H1 (cell line): ENCODE measurements around the gene ZMIZ1. TPM values are rescaled to one million over a fixed set of nuclear protein-coding genes. Genes with fewer than 3 reads are reported as not detected.

Source experiments
- CTCF ChIA-PET: fragments of 300-600 bp; sonication (Branson Sonifier 250); formaldehyde crosslinking; loops from one replicate; lab custom pipeline; 2021; ENCODE audit not compliant: partially characterized antibody; lab: Charles Lee
- POLR2A ChIA-PET: fragments of 300-600 bp; sonication (Branson Sonifier 250); formaldehyde crosslinking; loops from one replicate; lab custom pipeline; 2021; ENCODE audit warnings: inconsistent platforms; ENCODE audit not compliant: partially characterized antibody; lab: Charles Lee
- DNase-seq, 2 experiments: peaks; one replicate each; pipeline versions ENCODE4 v3.0.0 to v3.0.0-alpha.2; 2010 to 2022; ENCODE audit warnings: low spot score in 2 of 2, low read depth in 1 of 2, mixed read lengths in 1 of 2
- FAIRE-seq: peaks from 2 replicates; lab custom pipeline; 2011; peaks lifted over from hg19 to GRCh38; lab: Jason Lieb, UNC
- H2AFZ ChIP-seq: 2 replicates; pipeline ENCODE4 v1.8.1; 2012; ENCODE audit warnings: low read length, inconsistent platforms
- H2AK5ac ChIP-seq: 2 replicates; pipeline ENCODE4 v1.6.1; 2013; ENCODE audit warnings: low read depth, low read length
- H2BK120ac ChIP-seq: replicated peaks from 2 replicates; pipeline ENCODE3; 2013; ENCODE audit warnings: low read depth, low read length, inconsistent platforms
- H2BK12ac ChIP-seq: 2 replicates; pipeline ENCODE4 v1.6.1; 2013; ENCODE audit warnings: low read depth, low read length
- H2BK15ac ChIP-seq: 2 replicates; pipeline ENCODE4 v1.6.1; 2013; ENCODE audit warnings: low read length
- H2BK20ac ChIP-seq: 2 replicates; pipeline ENCODE4 v1.6.1; 2013; ENCODE audit warnings: low read length
- H2BK5ac ChIP-seq: 2 replicates; pipeline ENCODE4 v1.6.1; 2013; ENCODE audit warnings: low read depth, low read length
- H3K14ac ChIP-seq: 2 replicates; pipeline ENCODE4 v1.6.1; 2013; ENCODE audit warnings: inconsistent platforms; ENCODE audit not compliant: insufficient read length
- H3K18ac ChIP-seq: 2 replicates; pipeline ENCODE4 v1.6.1; 2013; ENCODE audit warnings: low read length; ENCODE audit errors: extremely low read depth
- H3K23ac ChIP-seq: 2 replicates; pipeline ENCODE4 v1.6.1; 2013; ENCODE audit warnings: inconsistent platforms; ENCODE audit not compliant: insufficient read length
- H3K23me2 ChIP-seq: 2 replicates; pipeline ENCODE4 v1.6.1; 2013; ENCODE audit warnings: low read depth, low read length
- H3K27ac ChIP-seq: 2 replicates; pipeline ENCODE4 v1.6.1; 2011; ENCODE audit warnings: low read depth, low read length, inconsistent platforms
- H3K27me3 ChIP-seq, 4 experiments: replicated peaks in 1 of 4; 1 replicate in 1 of 4; 2 replicates in 3 of 4; pipeline versions ENCODE4 v1.6.1 to v1.8.1; 2011 to 2013; ENCODE audit warnings: low read length in 3 of 4, mild to moderate bottlenecking in 3 of 4, inconsistent platforms in 2 of 4, mixed read lengths in 2 of 4, moderate library complexity in 1 of 4; ENCODE audit not compliant: control insufficient read depth in 3 of 4, insufficient read depth in 3 of 4; ENCODE audit errors: extremely low read depth in 1 of 4
- H3K36me3 ChIP-seq, 4 experiments: 2 replicates each; pipeline versions ENCODE4 v1.6.1 to v1.8.1; 2011 to 2013; ENCODE audit warnings: mild to moderate bottlenecking in 4 of 4, low read length in 3 of 4, moderate library complexity in 2 of 4, control low read depth in 1 of 4, inconsistent platforms in 1 of 4; ENCODE audit not compliant: insufficient read depth in 4 of 4, control insufficient read depth in 2 of 4
- H3K4ac ChIP-seq: replicated peaks from 2 replicates; pipeline ENCODE3; 2013; ENCODE audit warnings: low read length, low read depth, mixed read lengths, inconsistent platforms; ENCODE audit not compliant: insufficient read length
- H3K4me1 ChIP-seq, 4 experiments: replicated peaks in 1 of 4; 1 replicate in 1 of 4; 2 replicates in 3 of 4; pipeline versions ENCODE4 v1.6.1 to v1.8.1; 2011 to 2013; ENCODE audit warnings: low read length in 3 of 4, inconsistent platforms in 2 of 4, mixed read lengths in 1 of 4; ENCODE audit not compliant: insufficient read depth in 4 of 4, control insufficient read depth in 3 of 4
- H3K4me2 ChIP-seq, 2 experiments: 2 replicates each; pipeline versions ENCODE4 v1.6.1 to v1.8.1; 2011 to 2013; ENCODE audit warnings: low read depth in 2 of 2, low read length in 2 of 2, control low read depth in 1 of 2, inconsistent platforms in 1 of 2, mild to moderate bottlenecking in 1 of 2; ENCODE audit not compliant: insufficient read depth in 1 of 2
- H3K4me3 ChIP-seq, 4 experiments: fragments of 200-600, 300-600 bp in 1 of 4; sonication (generic), shearing (Covaris generic), sonication (Bioruptor Twin) in 1 of 4; 2 replicates each; pipeline versions ENCODE4 v1.5.1 to v1.8.1; 2011 to 2016; ENCODE audit warnings: low read length in 4 of 4, low read depth in 3 of 4, control low read depth in 2 of 4, inconsistent platforms in 2 of 4, mild to moderate bottlenecking in 2 of 4, mixed read lengths in 1 of 4, moderate library complexity in 1 of 4; ENCODE audit not compliant: insufficient read depth in 2 of 4; ENCODE audit errors: extremely low read depth in 1 of 4
- H3K56ac ChIP-seq: replicated peaks from 2 replicates; pipeline ENCODE3; 2013; ENCODE audit warnings: low read depth, mild to moderate bottlenecking, mixed read lengths, low read length, inconsistent platforms; ENCODE audit not compliant: insufficient read length
- H3K79me1 ChIP-seq: 2 replicates; pipeline ENCODE4 v1.6.1; 2013; ENCODE audit warnings: low read depth, low read length, control low read depth
- H3K79me2 ChIP-seq, 2 experiments: 2 replicates each; pipeline versions ENCODE4 v1.6.1 to v1.8.1; 2012 to 2013; ENCODE audit warnings: low read length in 2 of 2, mild to moderate bottlenecking in 2 of 2, inconsistent platforms in 1 of 2; ENCODE audit not compliant: insufficient read depth in 2 of 2, control insufficient read depth in 1 of 2
- H3K9ac ChIP-seq, 4 experiments: replicated peaks in 1 of 4; 1 replicate in 1 of 4; 2 replicates in 3 of 4; pipeline versions ENCODE4 v1.6.1 to v1.8.1; 2011 to 2013; ENCODE audit warnings: low read depth in 3 of 4, low read length in 3 of 4, control low read depth in 2 of 4, mild to moderate bottlenecking in 2 of 4, moderate library complexity in 2 of 4, inconsistent platforms in 1 of 4; ENCODE audit errors: extremely low read depth in 1 of 4
- H3K9me3 ChIP-seq, 2 experiments: 2 replicates each; pipeline versions ENCODE4 v1.6.1 to v1.8.1; 2012 to 2013; ENCODE audit warnings: mild to moderate bottlenecking in 2 of 2, moderate library complexity in 2 of 2, control low read depth in 1 of 2, inconsistent platforms in 1 of 2, low read depth in 1 of 2, low read length in 1 of 2, mixed read lengths in 1 of 2; ENCODE audit not compliant: insufficient read depth in 2 of 2
- H4K20me1 ChIP-seq, 2 experiments: replicated peaks in 1 of 2; 2 replicates each; pipeline versions ENCODE3 to v1.8.1; 2011 to 2013; ENCODE audit warnings: inconsistent platforms in 2 of 2, low read length in 2 of 2, mild to moderate bottlenecking in 1 of 2; ENCODE audit not compliant: insufficient read depth in 2 of 2, control insufficient read depth in 1 of 2
- H4K5ac ChIP-seq: 2 replicates; pipeline ENCODE4 v1.6.1; 2013; ENCODE audit warnings: low read length, low read depth, mixed read lengths, inconsistent platforms; ENCODE audit not compliant: insufficient read length
- H4K8ac ChIP-seq: 2 replicates; pipeline ENCODE4 v1.8.0; 2013; ENCODE audit warnings: mild to moderate bottlenecking, moderate library complexity, low read length, inconsistent platforms; ENCODE audit not compliant: insufficient read depth; ENCODE audit errors: extremely low read depth
- H4K91ac ChIP-seq: replicated peaks from 2 replicates; pipeline ENCODE3; 2013; ENCODE audit warnings: low read length, mixed read lengths, inconsistent platforms; ENCODE audit not compliant: insufficient read length
- ASH2L ChIP-seq: fragments of 200-600, 300-600 bp; sonication (generic); IDR thresholded peaks from one replicate; pipeline ENCODE4 v1.7.1; 2017; ENCODE audit warnings: low read length
- CEBPB ChIP-seq: IDR thresholded peaks from 2 replicates; pipeline ENCODE4 v1.6.1; 2012; ENCODE audit warnings: low read depth, low read length
- EP300 ChIP-seq, 2 experiments: IDR thresholded peaks; 1 replicate in 1 of 2; 2 replicates in 1 of 2; pipeline ENCODE4 v1.6.1; 2011 to 2012; ENCODE audit warnings: low read depth in 2 of 2, low read length in 2 of 2, mild to moderate bottlenecking in 2 of 2, borderline replicate concordance in 1 of 2, inconsistent platforms in 1 of 2, moderate library complexity in 1 of 2
- GTF2F1 ChIP-seq: IDR thresholded peaks from 2 replicates; pipeline ENCODE4 v1.6.1; 2012; ENCODE audit warnings: low read depth, low read length, improper control_type of control experiment, borderline replicate concordance
- JUN ChIP-seq: IDR thresholded peaks from 2 replicates; pipeline ENCODE4 v1.6.1; 2011; ENCODE audit warnings: low read depth, mild to moderate bottlenecking, improper control_type of control experiment, low read length
- KDM4A ChIP-seq: IDR thresholded peaks from one replicate; pipeline ENCODE4 v1.7.1; 2012; ENCODE audit warnings: low read depth, mild to moderate bottlenecking, moderate library complexity, low read length, inconsistent platforms; ENCODE audit not compliant: severe bottlenecking
- KDM5A ChIP-seq: fragments of 200-600 bp; IDR thresholded peaks from 2 replicates; pipeline ENCODE4 v1.7.1; 2012; ENCODE audit warnings: mild to moderate bottlenecking, low read length, inconsistent platforms, mixed read lengths
- RNF2 ChIP-seq: fragments of 200-900, 300-1000 bp; sonication (generic); IDR thresholded peaks from 2 replicates; pipeline ENCODE4 v1.7.1; 2016; ENCODE audit warnings: borderline replicate concordance, low read depth, mild to moderate bottlenecking, antibody characterized with exemption, low read length; ENCODE audit not compliant: poor library complexity, severe bottlenecking; ENCODE audit errors: missing control alignments
- SP4 ChIP-seq: IDR thresholded peaks from 2 replicates; pipeline ENCODE4 v1.6.1; 2012; ENCODE audit warnings: low read length, inconsistent platforms
- SUZ12 ChIP-seq: fragments of 200-600 bp; sonication (generic); IDR thresholded peaks from 2 replicates; pipeline ENCODE4 v1.6.1; 2012; ENCODE audit warnings: mild to moderate bottlenecking, inconsistent platforms, low read length, moderate library complexity, mixed read lengths
- WGBS, 2 experiments: shearing (Covaris generic) in 1 of 2; methylation state at CpG; one replicate each; pipeline versions ENCODE4 v1.1.6 to v1.1.7; 2013 to 2015; ENCODE audit warnings: low lambda C conversion rate in 2 of 2, mixed read lengths in 2 of 2, inconsistent platforms in 1 of 2, low coverage in 1 of 2, missing lambda C conversion rate in 1 of 2; ENCODE audit not compliant: insufficient replicate concordance in 2 of 2, insufficient coverage in 1 of 2, insufficient read length in 1 of 2; ENCODE audit errors: extremely low coverage in 1 of 2, missing lambda C conversion rate in 1 of 2; 5-methylcytosine and 5-hydroxymethylcytosine counted together
- polyA plus RNA-seq, 7 experiments: library from polyadenylated mRNA; depleted of rRNA in 3 of 7; stranded (reverse) in 5 of 7; unstranded in 2 of 7; fragments of >200 nt in 5 of 7; fragments of 200-250 nt in 2 of 7; gene quantifications; 1 replicate in 5 of 7; 2 replicates in 1 of 7; 4 replicates in 1 of 7; pipeline versions ENCODE4 v1.2.1 to v1.2.3, GENCODE V29; 2011 to 2013; ENCODE audit warnings: missing spikeins in 2 of 7, mixed read lengths in 2 of 7
- total RNA-seq: library from RNA; stranded (reverse); fragmentation: NEBNext Ultra II Directional; extraction: Animal tissue kit (Norgen Biotek cat#: 25700); gene quantifications from 2 replicates; pipeline ENCODE4 v1.2.1, GENCODE V29; 2021

Gene ZMIZ1
- total and polyA plus RNA-seq, 2 of the 8 experiments (the other 6 are each of a cell fraction or from before 2014, with no cell fraction given) = 8.1 to 28.0 TPM

DNA sequence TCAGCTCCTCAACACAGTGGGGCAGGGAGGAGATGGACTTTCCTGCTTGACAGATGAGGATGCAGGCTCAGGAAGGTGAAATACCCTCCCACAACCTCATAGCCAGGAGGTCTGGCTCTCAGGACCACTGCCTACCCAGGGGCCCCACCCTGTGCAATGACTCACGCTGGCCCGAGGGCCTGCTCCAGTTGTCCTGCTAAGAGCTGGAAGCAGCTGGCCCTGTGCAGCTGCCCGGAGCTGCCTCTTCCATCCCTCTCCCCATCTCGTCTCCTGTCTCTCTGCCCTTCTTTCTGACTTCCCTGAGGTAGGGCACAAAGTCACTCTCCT is 123.9 kb downstream of the ZMIZ1 start:
- POLR2A ChIA-PET = no interaction called here

More for the DNA sequence above, 123.9 kb downstream of the ZMIZ1 start:
- no peak overlapping the region for H2BK120ac ChIP-seq
- H3K23me2 ChIP-seq = no peaks in the 10 kb centered on the region
- H3K9me3 ChIP-seq = no peaks in the 10 kb centered on the region
- no peaks in the 10 kb centered on the region; a peak in 1 of 4 replicates for H3K79me2 ChIP-seq
- H3K36me3 ChIP-seq = no peaks in the 10 kb centered on the region
- peaks cover 0 to 19% (median 8%) of the 10 kb centered on the region in 4 experiments; a peak in 6 of 7 replicates for H3K4me1 ChIP-seq
- H3K14ac ChIP-seq = no peak overlapping the region
- H2BK15ac ChIP-seq = no peak overlapping the region
- TF ChIP-seq RNF2 (no peak), CEBPB (no peak), KDM4A (no peak), GTF2F1 (no peak), JUN (no peak), KDM5A (no peak), SUZ12 (no peak), ASH2L (no peak), SP4 (no peak), EP300 (IDR thresholded peaks at IDR 0.05; ENCODE audit: borderline replicate concordance in 1 of 2, low read depth in 2 of 2, low read length in 2 of 2) (no peak)
- H2BK5ac ChIP-seq = no peak overlapping the region
- peaks cover 3% of the 10 kb centered on the region; the same call in 1 of the 2 replicates for H3K79me1 ChIP-seq
- no peak overlapping the region for H3K56ac ChIP-seq
- no peak overlapping the region for H3K4me3 ChIP-seq
- no peak overlapping the region for H4K91ac ChIP-seq
- WGBS, 2 experiments = 77% methylated on average over 4 of the region's 4 CpGs; no CpG with 5 or more reads in 1 of the 2 experiments
- FAIRE-seq (no peak), DNase-seq (no peak)
- H3K9ac ChIP-seq = no peak overlapping the region
- CTCF ChIA-PET = interaction anchor here (0.9 to 14.8 kb wide), 9 partner anchors 23 to 365 kb away, joined by 3 to 396 read pairs (median 5); no protein-coding TSS in a partner anchor
- no peak overlapping the region for H3K4ac ChIP-seq
- H3K27ac ChIP-seq = no peak overlapping the region
- H4K20me1 ChIP-seq = peaks cover 0 to 11% of the 10 kb centered on the region in 2 experiments
- H2AFZ ChIP-seq = no peak overlapping the region
- H2AK5ac ChIP-seq = no peak overlapping the region
- no peak overlapping the region for H3K18ac ChIP-seq
- H3K4me2 ChIP-seq = no peak overlapping the region
- H2BK20ac ChIP-seq = no peak overlapping the region
- no peaks in the 10 kb centered on the region for H3K27me3 ChIP-seq
- no peak overlapping the region for H3K23ac ChIP-seq
- no peak overlapping the region for H4K5ac ChIP-seq
- no peak overlapping the region for H2BK12ac ChIP-seq
- H4K8ac ChIP-seq = no peak overlapping the region
